GM18867 (cell line): Measurements from ENCODE around the gene DPM2.
A peak's percentile ranks its signal among the peaks of the same experiment; 100 is the strongest.

ENCODE experiments used
- ATAC-seq: cut with Tn5 transposase; IDR thresholded peaks from one replicate; pipeline ENCODE4 v1.9.1; 2021; ENCODE audit warnings: mild to moderate bottlenecking, moderate library complexity; ENCODE audit not compliant: unreplicated experiment

Gene DPM2

DNA sequence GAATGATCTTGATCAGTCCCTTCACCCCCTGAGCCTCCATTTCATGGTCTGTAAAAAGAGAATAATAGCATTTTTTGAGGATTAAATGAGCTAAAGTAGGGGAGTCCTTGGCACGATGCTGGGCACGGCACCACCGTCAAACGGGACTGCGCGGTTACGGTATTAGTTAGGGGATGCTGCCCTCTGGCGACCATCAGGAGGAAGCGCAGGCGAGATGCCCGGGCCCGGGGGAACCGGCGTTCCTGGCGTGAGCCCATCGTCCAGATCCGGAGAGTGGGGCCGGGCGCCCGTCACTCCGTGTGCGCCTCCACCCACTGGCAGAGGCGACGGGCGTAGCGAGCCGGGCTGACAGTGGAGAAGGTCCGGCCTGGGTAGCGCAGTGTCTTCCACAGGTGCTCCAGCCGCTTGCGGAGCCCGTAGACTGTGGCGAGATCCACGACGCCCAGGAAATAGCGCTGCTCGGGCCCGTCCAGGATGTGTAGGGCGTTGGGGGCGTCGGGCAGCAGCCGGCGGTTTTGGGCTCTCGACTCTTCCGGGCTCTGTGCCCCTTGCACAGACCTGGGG lies 16.0 kb downstream of the DPM2 start:
- peak; percentile 34 for ATAC-seq

GRCh38 chr9:127920794-127921193 lies 16.9 kb downstream of the DPM2 start:
- ATAC-seq = no peak

GRCh38 chr9:127919253-127919815 lies 18.3 kb downstream of the DPM2 start:
- ATAC-seq = no peak

- no peak for ATAC-seq
Observed at GRCh38 chr9:127918183-127919107, 19.2 kb downstream of the DPM2 start.

GRCh38 chr9:127917603-127918002 lies 20.1 kb downstream of the DPM2 start:
- ATAC-seq = no peak

- ATAC-seq = peak; percentile 71
Observed at GRCh38 chr9:127916720-127917581, 20.7 kb downstream of the DPM2 start, which contains the start of gene ST6GALNAC4. ST6GALNAC4 (minus strand) TSS chr9:127917041; CDS start chr9:127916419, 622 bp downstream.

DNA sequence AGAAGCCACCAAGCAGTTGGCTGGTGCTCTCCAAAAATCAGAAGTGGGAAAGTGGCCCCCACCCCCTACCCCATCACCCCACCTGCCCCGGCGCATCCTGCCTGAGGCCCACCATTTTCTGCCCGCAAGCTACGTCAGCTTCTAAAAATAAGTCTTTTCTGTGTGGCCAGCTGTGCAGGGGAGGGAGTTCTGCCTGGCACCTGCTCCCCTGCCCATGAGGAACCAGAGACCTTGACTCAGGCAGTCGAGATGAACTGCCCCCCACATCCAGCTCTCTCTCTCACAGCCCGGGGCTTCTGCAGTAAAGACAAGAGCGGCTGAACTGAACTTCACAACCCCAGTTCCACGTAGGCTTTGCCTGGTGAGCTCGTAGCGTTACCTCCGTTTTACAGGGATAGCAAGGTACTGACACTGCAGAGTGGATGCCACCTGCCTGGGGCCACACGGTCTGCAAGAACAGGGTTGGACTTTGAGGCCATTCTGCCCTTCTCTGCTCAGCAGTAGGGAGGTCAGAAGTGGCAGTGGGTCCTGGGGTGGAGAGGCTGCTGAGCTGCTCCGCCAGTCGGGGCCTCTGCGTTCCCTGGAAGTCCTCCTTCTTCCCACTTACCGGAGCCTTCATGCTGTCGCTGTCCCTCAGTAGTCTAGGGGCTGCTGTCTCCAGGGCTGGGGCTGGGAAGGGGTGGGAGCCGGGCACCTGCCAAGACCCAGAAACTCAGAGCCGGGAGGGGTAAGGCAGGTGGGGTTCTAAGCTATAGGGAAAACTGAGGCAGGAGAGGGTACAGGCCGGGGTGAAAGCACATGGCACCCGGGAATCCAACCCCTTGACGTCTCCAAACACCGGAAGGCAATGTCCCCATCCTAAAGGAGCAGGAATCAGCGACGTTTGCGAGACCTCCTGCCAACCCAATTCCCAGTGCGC lies 21.6 kb downstream of the DPM2 start:
- ATAC-seq = no peak

GRCh38 chr9:127915325-127915752 lies 22.3 kb downstream of the DPM2 start:
- no peak for ATAC-seq

GRCh38 chr9:127913682-127914081 lies 24.0 kb downstream of the DPM2 start:
- ATAC-seq = no peak

DNA sequence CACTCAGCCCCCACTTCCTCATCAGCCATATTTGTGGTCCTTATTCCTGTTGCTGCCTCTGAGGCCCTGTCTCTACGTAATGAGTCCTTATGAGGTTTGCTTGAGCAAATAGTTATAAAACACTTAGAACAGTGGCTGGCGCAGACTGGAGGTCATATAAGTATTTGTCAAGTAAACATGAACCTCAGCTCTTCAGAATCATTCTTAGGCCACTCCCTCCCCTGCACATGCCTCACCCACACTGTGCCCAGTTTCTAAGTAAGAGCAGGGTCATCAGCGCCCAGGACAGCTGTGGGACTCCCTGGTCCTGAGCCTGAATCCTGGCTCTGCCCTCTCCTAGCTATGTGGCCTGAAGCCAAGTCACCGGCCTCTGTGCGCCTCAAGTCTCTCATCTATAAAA lies 24.8 kb downstream of the DPM2 start:
- no peak for ATAC-seq

DNA sequence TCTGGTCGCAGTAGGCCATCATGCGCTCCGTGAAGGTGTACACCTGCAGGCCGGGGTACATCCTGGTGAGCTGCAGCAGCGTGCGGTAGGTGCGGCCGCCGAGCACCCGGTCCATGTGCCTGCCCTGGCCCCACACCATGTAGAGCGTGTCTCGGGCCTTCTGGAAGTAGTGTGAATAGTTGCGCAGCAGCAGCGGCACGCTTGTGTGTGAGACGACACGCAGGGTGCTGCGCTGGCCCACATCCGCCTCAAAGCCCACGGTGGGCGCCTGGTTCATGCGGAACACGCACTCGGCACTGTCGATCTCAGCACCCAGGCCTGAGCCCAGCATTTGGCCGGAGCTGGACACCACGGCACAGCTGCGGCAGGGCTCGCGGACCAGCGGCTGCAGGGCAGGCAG lies 25.4 kb downstream of the DPM2 start:
- ATAC-seq = no peak

- ATAC-seq = no peak
Observed at GRCh38 chr9:127910613-127911205, 26.9 kb downstream of the DPM2 start.

DNA sequence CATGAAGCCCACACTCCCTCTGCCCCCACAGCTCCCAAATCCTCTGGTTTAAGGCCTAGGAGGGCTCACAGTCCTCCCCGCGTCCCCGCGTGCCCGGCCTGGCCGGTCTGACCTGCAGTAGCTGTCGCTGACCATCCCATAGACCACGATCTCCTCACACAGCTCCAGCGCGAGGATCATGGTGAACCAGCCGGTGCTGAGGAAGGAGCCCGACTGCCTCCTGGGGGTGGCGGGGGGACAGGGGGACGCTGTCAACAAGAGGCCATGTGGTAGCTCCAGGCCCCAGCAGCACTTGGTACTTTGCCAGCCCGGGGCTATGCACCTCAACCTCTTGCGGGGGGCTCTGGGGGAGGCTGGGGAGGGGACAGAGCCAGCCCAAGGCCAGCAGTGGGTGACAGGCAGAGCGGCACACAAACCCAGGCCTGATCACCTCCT lies 27.8 kb downstream of the DPM2 start:
- no peak for ATAC-seq

- ATAC-seq = no peak
Observed at GRCh38 chr9:127908660-127908926, 29.1 kb downstream of the DPM2 start.

DNA sequence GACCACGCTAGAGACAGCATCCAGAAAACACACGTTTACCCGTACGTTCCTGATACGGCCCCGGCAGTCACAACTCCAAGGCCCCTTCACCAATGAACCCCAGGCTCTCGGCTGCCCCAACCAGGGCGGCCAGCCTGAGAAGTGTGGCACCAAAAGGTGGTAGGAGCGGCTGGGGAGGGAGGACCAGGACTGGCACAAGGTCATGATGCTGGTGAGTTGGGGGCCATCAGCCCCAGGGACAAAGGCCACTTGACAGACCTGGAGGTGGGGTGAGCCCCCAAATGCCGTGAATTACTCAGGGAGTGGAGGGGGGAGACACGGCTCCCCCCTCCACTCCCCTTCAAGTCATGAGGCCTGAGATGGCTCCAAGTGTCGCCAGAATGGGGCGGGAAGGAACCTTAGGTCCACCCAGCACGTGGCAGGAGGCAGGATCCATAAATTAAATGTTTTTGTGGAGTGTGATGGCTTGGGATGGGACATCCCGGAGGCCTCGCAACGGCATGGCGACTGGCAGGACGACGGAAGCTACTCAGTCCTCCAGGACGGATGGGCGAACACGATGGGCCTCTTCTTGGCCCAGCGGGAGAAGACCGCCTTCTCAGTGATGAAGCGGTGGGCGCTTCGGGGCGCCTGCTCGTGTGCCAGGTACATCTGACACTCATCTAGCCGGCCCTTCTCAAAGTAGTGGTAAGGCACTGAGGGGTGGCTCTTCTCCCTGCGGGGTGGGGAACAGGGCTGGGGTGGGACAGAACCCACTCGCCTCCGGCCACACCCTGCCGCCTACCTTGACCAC lies 29.6 kb downstream of the DPM2 start:
- ATAC-seq = no peak

DNA sequence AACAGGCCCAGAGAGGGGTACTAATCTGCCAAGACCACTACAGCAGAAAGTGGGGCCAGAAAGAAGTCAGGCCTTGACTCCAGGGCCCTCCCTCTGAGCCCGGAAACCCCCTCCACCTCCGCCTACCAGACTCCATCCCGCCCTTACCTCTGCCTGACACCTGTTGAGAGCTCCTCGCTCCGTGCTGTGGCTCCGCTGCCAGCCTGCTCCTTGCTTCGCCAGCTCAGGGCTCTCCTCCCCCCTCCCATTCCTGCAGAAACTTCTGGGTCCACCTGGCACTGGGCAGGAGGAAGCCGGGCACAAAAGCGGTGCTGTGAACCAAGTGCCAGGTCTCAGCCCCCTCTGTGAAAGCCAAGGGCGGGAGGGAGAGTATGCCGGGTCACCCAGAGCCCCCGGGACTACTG lies 31.9 kb downstream of the DPM2 start:
- ATAC-seq = no peak

DNA sequence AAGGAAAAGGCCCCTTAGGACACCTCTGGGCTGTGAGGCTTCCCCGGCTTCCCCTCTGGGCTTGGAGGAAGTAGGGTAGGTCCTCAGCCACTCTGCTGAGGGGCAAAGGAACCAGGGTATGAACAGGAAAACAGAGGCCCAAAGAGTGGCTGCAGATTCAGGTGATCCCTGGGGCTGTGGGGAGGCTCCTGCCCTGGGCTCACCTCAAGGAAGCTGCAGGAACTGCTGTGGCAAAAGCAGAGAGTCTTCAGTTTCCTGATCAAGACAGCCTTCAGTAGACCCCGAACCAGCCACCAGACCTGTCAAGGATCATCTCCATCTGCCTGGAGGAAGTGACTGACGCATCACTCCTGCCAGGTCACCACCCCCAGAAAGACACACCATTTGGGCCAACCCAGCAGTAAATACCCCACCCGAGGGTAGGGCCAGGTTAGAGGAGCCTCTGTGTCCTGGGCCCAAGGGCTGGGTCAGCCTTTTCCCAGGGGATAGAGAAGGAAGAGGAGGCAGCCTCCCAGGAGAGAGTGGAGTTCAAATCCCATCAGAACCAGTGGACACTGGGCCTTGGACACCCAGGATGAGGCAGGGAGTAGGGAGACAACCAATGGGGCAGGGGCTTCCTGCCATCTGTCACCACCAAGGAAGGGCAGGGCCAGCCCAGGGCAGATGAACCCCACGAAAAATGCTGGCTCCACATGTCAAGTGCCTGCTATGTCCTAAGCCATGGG lies 32.5 kb downstream of the DPM2 start:
- no peak for ATAC-seq

DNA sequence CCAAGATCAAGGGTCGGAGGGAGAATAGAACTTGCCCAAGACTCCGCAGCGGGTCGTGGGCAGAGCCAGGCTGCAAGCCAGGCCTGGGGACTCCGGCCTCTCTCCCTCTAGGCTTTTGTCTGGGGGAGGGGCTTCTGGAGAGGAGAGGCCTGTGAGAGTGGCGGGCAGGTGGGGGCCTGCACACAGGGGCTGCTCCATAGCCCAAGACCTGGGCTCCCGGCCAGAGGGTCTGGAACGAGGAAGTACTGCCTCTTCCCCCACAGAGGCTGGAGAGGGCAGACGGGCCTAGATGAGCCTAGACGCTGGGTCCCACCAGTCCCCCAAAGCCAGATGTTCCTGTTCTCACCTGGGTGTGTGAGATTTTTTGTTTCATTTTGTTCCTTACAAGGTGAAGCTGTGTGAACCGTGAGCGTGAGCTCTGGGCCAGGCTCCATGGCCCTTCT lies 33.1 kb downstream of the DPM2 start:
- no peak for ATAC-seq
